ENCODE measurements around the gene TUBB4A.

GRCh38 chr19:6455924-6456323 is 46.2 kb downstream of the TUBB4A start:
- TF ChIP-seq POLR2A (IDR thresholded peaks at IDR 0.05) = no peak
- TF ChIP-seq CTCF (IDR thresholded peaks at IDR 0.05) = no peak

Measured in esophagus squamous epithelium (tissue), 4 donors.